CD4-positive, alpha-beta T cell treated with Interleukin-4 for 1 hour (primary cell): ENCODE data around the gene FARP2.
"Not testable (repeated sequence)": the region's sequence is repeated elsewhere in the genome, so short reads cannot be mapped to it uniquely, and the experiment has no call there.

ENCODE experiments used
- DNase-seq, 2 donors: peaks; one replicate each; pipeline ENCODE4 v3.0.0-alpha.2; 2020 to 2022

The FARP2 gene

DNA sequence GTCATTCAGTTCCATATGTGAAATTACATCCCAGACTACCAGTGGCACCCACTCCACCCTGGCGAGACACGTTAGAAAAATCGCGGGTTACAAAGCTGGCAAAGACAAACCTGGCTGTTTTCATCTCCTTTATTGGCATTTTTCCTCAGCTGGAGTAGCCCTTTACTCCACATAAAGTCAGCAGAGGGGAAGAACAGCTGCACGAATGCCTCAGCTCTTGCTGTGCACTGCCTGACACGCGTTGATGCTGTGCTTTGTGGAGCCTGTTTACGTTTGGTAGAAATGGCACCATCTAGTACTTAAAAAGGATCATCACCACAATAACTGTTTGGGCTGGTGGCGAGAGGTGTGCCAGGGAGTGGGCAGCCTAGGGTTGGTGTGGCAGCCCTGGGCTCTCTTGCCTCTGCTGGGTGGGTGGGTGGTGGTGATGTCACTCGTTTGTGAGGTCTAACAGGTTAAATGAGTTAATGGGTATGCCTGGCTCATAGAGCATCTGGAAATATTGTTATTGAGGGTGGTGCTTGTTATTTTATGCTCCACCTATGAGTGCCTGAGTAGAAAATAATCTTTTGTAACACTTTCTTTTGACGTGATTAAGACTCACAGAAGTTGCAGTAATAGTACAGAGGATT lies 16.4 kb downstream of the FARP2 start:
- DNase-seq, result no peak

- no peak for DNase-seq
Measured at GRCh38 chr2:241373446-241373845, 17.4 kb downstream of the FARP2 start.

GRCh38 chr2:241373906-241374305 lies 17.8 kb downstream of the FARP2 start:
- DNase-seq, result not testable (repeated sequence)

DNA sequence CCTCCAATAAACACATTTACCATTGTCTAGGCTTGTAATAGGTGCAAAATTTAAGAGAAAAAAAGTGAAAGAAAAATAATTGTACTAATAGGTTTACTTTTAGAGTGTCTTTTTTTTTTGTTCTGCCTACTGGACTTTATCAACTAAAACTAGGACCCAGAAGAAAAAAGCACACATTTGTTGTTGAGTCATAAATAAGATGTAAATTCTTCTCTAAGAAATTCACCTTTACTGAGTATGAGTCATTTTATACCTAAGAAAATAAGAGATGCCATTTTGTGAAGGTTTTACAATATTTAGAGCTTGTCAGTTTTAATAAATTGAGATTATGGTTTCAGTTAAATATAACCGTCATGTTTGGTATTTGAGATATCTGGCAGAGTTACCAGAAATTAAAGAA lies 19.2 kb downstream of the FARP2 start:
- no peak for DNase-seq

- DNase-seq, result no peak
Measured at GRCh38 chr2:241376808-241377207, 20.7 kb downstream of the FARP2 start.

DNA sequence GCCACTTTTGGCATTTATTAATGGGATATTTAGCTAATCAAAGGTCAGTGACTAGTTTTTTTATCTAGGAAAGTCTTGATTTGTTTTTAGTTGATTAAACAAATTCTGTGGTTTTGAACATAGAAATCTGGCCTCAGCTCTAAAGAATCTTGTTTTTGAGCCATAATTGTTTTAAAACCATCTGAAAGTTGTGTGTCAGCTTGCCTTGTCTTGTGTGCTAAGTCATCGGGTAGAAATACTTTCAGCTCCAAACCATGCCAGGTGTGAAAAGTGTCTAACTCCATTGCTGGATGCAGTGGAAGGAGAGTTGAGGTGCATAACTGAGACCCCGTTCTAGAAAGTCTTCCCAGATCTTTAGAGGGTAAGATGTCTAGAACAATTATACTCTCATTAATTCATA lies 22.7 kb downstream of the FARP2 start:
- DNase-seq, result no peak

GRCh38 chr2:241379481-241380480 lies 23.7 kb downstream of the FARP2 start:
- DNase-seq, result no peak

- no peak for DNase-seq
Measured at GRCh38 chr2:241381872-241382271, 25.8 kb downstream of the FARP2 start.

DNA sequence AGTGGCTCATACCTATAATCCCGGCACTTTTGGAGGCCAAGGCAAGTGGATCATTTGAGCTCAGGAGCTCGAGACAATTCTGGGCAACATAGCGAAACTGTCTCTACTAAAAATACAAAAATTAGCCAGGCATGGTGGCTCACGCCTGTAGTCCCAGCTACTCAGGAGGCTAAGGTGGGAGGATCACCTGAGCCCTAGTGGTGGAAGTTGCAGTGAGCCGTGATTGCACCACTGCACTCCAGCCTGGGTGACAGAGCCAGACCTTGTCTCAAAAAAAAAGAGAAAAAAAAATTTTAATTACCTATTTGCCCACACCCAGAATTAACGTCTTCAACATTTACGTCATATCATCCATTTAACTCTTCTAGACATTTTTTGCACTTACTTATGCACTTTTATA lies 29.4 kb downstream of the FARP2 start:
- DNase-seq, result not testable (repeated sequence)

- DNase-seq, result no peak
Measured at GRCh38 chr2:241386519-241386918, 30.4 kb downstream of the FARP2 start.

DNA sequence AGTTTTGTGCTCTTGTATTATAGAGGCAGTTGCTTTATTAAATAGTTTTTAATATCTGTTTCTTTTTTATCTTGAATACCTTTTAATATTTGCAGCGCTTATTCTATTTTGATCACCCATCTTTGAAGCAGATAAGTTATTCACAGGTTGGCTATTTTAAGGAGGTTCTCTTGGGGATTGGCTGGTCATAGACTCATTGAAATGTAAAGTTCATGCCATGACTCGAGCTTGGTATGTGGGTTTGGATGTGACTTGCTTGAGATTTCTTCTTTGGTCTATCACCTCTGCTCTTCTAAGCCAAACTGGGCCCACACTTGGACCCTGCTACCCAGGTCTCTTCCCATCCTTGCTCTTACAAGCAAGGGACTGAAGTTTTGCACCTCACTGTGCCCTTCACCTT lies 33.6 kb downstream of the FARP2 start:
- DNase-seq, result no peak

GRCh38 chr2:241390301-241391206 lies 34.5 kb downstream of the FARP2 start:
- DNase-seq, result no peak

- DNase-seq, result peak in 1 of 2 donors; percentile 27
Measured at GRCh38 chr2:241391892-241392665, 36.0 kb downstream of the FARP2 start.

GRCh38 chr2:241392753-241393152 lies 36.7 kb downstream of the FARP2 start:
- DNase-seq, result not testable (repeated sequence)

DNA sequence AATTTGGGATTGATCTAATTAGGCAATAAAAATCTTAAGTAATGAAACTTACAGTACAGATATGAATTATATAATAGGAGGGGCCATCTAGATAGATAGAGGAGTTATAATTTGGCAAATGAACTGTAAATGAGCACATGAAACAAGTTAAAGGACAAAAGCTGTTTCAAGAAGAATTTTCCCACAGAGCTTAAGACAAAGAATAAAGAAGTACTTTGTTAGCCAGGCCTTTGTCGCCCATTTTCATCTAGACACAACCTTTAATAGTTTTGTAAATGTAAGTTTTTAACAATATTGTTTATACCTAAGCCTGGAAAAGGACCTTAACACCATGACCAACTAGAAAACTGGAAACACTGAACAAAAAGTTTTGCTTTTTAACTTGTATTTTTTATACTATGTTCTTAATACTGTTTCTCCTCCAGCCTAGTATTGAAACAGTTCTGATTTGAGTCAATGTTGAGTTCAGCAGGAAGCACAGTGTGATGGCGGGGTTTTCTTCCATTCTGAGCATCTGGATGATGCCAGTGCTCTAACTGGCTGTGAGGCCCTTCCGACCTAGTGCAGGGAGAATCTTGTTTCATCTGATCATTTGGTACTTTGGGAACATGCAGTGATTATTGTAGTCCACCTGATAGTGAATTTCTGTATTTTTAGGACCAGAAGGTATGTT lies 37.6 kb downstream of the FARP2 start:
- no peak for DNase-seq

DNA sequence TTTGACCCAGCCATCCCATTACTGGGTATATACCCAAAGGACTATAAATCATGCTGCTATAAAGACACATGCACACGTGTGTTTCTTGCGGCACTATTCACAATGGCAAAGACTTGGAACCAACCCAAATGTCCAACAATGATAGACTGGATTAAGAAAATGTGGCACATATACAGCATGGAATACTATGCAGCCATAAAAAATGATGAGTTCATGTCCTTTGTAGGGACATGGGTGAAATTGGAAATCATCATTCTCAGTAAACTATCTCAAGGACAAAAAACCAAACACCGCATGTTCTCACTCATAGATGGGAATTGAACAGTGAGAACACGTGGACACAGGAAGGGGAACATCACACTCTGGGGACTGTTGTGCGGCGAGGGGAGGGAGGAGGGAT lies 40.7 kb downstream of the FARP2 start:
- not testable (repeated sequence) for DNase-seq

- DNase-seq, result no peak
Measured at GRCh38 chr2:241399941-241400922, 44.1 kb downstream of the FARP2 start.

DNA sequence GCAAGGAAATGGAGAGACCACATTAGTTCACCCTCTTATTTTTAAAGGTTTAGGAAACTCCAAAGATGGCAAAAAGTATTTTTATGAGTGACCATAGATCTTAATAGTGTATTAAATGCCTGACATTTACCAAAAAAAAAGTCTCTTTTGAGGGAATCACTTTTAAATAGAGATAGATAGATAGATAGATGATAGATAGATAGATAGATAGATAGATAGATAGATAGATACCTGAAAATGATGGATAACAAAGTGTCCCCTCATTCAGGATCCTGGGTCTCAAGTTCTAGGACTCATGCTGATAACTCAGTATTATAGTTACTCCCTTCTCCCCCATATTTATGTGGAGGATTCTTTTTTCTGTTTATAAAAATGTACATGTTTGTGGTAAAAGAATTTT lies 52.8 kb downstream of the FARP2 start:
- DNase-seq, result no peak

DNA sequence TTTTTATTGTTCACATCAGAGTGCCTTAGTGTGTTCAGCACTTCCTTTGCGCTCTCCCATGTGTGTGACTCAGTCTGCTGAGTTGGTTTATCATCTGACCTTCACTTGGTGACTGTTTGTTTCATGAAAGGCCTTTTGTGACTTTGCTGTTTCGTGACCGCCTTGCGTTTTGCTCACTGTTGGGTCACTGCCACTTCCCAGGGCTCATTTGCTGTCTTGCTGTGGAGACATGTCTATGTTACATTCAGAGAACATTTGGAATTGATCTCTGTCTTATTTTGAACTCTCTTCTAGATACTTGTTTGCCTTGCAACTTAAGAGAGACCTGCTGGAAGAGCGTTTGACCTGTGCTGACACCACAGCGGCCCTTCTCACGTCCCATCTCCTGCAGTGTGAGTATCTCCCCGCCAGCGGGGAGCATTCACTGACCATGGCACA lies 54.7 kb downstream of the FARP2 start:
- no peak for DNase-seq

DNA sequence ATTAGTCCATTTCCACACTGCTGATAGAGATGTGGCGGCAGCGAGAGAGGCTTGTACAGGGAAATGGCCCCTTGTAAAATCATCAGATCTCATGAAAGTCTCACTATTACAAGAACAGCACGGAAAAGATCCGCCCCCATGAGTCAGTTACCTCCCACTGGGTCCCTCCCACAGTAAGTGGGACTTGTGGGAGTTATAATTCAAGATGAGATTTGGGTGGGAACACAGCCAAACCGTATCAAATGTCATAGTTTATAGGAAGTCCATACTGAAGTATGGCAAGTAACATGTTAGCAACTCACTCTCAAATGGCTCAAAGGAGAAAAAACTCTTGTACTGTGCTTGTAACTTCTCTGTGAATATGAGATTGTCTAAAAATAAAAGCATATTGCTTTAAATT lies 56.1 kb downstream of the FARP2 start:
- DNase-seq, result no peak
